Ureter (tissue), 1 donor: ENCODE results near the gene TMEM45B. TPM values are rescaled to one million over a fixed set of nuclear protein-coding genes. Genes with fewer than 3 reads are reported as not detected.
A peak's percentile ranks its signal among the peaks of the same experiment; 100 is the strongest.
"Not testable (repeated sequence)": the region's sequence is repeated elsewhere in the genome, so short reads cannot be mapped to it uniquely, and the experiment has no call there.

ENCODE experiments used
- DNase-seq: peaks from one replicate; pipeline ENCODE4 v3.0.0-alpha.2; 2020; ENCODE audit warnings: low spot score
- total RNA-seq: library from RNA; stranded (reverse); gene quantifications from one replicate; pipeline ENCODE4 v1.2.4, GENCODE V29; 2023
- donor health status: DM: yes; HTN: yes; CAD: no.

TMEM45B gene
- total RNA-seq, result 94.3 TPM

DNA sequence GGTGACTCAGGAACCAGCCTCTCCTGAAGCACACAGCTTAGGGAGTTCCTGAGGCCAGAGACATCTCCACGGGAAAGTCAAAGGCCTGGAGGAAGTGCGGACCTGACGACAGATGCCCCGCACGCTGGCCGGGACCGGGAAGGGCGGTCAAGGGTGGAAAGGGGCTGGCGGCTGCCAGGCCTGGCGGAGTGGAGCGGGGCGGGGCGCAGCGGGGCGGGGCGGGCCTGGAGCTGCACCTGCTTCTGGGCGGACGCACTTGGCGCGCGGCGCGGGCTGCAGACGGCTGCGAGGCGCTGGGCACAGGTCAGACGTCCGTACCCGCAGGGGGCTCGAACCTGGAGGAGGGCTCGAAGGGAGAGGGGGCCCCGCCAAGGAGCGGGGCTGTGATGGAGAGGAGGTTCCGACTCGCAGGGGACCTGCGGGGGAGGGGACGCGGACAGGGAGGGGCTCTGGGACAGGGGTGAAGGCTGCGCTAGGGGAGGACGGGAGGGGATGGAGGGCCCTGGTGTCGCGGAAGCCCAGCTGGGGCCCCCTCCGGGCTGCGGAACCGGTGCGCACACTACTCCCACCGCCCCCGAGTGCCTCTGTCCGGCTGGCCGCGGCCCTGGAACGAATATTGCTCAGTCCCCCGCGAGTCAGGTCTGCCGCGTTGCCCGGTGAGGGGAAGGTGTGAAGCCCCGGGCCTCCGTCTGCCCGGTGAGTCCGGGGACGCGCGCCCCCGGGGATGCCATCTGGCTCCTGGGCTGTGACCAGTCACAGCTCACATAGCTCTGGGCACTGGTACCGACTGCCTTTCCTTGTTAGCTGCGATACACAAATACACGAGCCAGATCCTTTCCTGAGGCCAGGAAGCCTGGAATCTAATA lies at the start of gene TMEM45B:
Gene TMEM45B, plus strand, starts transcription at position 253 of the 866 bp plus-strand sequence. CDS start 36,635 bp downstream, outside the sequence.
- peak; percentile 54 for DNase-seq

DNA sequence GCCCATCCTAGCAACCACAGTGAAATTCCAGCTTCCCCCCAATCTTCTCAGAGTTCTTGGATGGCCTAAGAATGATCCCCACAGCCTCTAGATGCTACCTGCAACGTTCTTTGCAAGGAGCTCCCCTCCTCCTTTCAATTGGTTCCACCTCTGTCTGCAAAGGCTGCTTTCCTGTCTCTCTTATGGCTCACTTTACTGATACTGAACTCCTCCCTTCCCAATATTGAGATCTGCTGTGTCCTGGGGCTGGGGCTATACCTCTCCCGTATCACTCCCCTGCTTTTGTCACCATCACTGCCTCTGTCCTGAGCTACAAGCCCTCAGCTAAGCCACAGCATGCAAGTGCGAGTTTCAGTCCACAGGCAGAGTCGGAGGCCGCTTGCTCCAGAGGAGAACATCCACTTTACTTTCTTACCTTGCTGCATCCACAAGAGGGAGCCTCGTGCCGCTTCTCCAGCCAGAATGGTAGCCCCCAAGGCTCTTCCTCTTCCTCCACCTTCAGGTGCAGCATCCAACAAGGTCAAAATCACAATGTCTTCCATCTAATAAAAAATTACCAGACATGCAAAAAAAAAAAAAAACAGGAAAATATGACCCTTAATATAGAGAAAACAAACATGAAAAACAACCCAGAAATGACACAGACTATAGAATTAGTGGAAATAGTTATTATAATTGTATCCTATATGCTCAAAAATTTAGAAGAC lies 48.6 kb upstream of the TMEM45B start:
- DNase-seq, result no peak

DNA sequence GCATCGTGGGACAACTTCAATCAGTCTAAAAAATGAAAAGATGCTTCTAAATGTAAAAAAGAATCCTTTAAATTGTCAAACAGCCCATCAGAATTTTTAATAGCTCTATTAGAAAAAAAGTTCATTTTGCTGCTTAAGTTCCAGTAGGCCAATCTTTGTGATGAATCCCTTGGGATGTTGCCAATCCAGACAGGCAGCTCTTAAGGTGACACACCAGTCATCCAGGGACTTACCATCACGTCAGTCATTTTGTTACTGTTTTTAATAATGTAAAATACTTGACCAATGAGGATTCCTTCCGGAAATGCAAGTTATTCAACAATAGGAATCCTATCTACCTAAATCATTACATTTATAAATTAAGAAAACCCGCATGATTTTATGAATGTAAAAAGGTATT lies 47.8 kb upstream of the TMEM45B start:
- DNase-seq, result no peak

DNA sequence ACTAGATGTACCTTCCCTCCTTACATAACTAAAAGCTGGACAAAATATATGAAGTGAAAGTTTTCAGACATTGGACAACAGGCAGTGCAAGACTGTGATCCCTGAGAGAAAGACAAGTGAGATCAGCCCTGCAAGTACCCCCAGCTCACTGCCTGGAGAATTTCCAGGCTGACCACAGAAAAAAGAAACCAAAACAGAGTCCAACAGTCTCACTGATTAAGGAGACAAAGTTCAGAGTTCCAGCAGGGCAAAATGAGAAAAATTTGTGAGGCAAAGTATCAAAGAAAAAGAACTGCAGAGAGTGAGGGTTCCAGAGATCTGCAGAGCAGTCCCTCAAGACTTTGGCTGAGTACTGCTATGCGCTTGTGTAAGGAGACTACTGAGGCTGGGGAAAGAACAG lies 47.3 kb upstream of the TMEM45B start:
- DNase-seq, result no peak

DNA sequence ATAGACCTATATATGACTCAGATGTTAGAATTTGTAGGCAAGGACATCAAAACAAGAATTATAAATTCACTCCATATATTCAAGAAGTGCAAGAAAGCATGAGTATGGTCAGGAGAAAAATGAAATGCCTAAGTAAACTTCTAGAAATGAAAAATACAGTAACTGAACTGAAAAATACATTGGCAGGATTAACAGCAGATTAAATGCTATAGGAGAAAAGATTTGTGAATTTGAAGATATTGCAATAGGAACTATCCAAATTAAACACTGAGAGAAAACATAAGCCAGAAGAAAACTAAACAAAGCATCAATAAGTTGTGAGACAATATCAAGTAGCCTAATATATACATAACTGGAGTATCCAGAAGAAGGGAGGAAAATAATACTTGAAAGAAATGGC lies 46.6 kb upstream of the TMEM45B start:
- DNase-seq, result no peak

DNA sequence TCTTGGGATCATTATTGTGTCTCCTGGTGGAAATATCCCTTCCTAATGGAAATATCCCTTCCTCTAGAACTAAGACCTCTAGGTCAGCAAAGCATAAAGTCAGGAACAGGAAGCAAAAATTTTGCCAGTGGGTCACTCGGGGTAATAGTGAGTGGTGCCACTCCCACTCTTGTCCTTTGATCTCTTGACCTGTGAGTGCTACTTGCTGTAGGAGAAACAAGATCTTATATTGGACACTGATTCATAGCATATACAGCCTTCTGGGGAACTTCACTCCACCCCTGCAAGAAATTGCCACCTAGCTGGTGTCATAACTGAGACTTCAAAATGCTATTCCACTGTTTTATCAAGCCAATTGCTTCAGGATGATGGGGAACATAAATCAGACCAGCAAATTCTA lies 44.7 kb upstream of the TMEM45B start:
- no peak for DNase-seq

DNA sequence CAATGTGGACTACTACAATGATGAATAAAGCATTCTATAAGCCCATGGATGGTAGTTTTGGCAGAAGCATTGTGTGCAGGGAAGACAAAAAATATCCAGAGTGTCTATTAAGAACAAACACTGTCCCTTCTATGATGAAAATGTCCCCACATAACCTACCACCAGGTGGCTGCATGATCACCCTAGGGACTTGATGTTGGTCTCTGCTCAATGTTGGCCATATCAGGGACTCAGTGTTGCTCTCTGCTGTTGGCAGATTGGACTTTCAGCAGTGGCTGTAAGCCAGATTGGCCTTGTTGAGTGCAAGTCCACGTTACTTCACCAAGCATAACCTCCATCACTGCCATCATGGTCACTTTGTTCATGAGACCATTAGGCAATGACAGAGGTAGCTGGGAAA lies 44.2 kb upstream of the TMEM45B start:
- not testable (repeated sequence) for DNase-seq

DNA sequence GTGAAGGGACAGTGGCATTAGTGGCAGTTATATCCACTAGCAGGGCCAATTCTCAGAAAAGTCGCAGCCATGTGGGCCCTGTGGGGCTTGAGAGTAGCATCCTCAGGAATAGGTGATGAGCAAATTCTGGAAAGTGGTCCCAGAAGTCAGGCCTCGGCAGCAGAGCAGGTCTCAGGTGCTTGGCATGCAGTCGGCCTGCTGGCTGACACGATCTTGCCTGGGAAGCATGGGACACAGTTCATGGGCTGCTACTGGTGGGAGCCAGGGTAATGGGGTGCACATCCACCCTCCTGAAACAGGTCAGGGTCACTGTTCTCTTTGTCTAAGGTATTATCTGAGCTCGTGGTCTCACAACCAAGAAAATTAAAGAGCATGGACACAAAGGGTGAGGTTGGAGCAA lies 36.8 kb upstream of the TMEM45B start:
- DNase-seq, result no peak

DNA sequence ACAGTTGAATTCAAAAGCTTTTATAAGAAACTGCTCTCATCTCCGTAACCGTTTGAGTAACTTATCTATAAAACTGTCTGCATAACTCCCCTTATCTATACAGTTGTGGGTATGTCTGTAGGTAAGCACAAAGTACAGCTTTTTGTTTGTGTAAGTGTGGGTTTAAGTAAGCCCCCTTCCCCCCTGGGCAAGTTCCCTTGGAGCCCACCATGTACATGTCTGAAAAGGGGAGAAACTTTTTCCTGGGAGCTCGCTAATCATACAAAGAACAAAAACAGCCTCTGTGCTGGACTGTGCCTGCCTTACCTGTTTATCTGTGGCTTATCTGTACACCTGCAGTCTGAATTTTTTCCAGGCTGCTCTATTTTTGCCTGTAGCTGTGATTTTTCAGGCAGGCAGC lies 36.3 kb upstream of the TMEM45B start:
- no peak for DNase-seq

DNA sequence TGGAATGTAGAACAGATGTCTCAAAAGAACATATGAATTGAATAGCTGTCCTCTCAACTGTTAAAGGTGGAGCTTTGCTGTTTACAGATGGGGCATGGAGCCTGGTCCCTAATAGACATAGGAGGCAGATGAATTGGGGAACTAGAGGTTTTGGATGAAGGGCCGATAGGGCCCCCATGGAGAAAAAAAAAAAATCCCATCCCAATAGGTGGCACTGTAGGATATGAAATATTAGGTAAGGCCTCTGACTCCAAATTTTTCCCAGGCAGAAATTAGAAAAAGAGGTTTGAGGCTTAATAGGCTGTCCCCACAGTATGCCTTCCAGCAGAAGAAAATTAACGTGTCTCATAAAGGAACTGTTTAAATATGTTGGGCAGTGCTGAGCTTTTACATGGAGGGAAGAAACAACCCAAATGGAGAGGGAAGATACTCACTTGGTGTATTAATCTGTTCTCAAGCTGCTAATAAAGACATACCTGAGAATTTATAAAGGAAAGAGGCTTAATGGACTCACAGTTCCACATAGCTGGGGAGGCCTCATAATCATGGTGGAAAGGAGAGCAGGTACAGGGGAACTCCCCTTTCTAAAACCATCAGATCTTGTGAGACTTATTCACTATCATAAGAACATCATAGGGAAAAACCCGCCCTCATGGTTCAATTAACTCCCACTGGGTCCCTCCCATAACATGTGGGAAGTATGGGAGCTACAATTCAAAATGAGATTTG lies 30.1 kb upstream of the TMEM45B start:
- DNase-seq, result no peak

DNA sequence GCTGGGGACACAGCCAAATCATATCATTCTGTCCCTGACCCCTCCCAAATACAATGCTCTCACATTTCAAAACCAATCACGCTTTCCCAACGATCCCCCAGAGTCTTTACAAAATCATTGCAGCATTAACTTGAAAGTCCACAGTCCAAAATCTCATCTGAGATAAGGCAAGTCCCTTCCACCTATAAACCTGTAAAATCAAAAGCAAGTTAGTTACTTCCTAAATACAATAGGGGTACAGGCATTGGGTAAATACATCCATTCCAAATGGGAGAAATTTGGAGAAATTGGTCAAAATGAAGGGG lies 29.6 kb upstream of the TMEM45B start:
- DNase-seq, result not testable (repeated sequence)

DNA sequence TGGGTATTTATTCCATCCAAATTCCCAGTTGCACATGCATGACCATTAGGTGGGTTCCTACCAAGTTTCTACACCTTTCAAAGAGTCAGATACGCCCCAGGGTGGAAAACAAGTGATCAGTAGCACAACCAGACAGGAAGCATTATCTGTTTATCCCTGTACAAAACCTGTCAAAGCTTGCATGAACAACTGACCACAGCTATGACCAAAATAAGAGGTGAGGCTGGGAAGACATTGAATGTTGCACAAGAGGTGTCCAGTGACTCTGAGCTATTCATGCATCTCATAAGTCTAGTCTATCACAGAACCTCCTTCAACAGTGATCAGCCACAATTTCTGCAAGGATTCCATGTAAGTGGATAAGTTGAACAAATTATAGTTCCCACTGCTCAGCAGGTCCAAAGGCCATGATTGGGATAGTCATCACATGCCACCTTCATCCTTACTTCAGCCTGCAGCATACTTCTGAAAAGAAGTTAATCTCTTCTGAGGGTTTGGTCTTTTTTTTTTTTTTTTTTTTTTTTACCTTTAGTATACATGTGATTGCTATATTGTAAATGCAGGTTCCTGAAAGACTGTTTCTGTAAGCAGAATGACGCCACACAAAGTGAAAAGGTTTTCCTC lies 28.0 kb upstream of the TMEM45B start:
- DNase-seq, result no peak

DNA sequence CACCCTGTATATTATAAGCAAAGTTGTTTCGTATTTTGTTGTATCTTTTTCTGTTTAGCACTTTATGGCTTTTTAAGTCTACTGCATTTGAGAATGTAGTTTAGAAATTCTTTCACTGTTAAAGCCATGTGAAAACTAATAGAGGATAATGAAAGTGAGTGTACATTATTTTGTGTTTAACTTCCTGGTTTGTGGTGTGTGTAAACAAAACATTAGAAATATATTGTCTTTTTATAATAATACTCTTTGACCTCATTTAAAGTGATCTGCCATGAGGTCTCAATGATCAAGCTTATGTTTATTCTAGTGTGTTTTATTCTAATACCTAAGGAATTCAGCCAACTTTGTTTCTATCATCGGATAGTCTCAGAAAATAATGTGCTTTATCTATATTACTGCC lies 27.4 kb upstream of the TMEM45B start:
- DNase-seq, result no peak

DNA sequence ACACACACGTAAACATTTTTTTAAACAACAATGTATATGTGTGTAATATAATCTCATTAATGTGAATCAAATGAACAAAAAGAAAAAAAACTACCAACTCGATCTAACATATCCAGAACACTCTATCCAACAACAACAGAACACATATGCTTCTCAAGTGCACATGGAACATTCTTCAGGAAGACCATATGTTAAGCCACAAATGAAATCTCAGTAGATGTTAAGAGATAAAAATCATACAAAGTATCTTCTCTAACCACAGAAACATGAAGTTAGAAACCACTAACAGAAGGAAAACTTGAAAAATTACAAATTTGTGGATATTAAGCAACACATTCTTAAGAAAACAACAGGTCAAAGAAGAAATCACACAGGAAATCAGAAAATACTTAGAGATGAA lies 25.5 kb upstream of the TMEM45B start:
- DNase-seq, result no peak

DNA sequence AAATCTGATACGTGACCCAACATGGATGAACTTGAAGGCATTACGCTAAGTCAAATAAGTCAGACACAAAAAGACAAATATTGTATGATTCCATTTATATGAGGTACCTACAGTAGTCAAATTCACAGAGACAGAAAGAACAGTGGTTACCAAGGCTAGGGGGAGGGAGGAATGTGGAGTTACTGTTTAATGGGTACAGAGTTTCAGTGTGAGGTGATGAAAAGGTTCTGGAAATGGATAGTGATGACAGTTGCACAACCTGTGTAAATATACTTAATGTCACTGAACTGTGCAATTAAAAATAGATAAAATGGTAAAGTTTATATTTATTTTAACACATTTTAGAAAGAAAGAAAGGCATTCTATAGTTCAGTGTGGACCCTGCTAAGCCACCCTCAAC lies 24.1 kb upstream of the TMEM45B start:
- no peak for DNase-seq

DNA sequence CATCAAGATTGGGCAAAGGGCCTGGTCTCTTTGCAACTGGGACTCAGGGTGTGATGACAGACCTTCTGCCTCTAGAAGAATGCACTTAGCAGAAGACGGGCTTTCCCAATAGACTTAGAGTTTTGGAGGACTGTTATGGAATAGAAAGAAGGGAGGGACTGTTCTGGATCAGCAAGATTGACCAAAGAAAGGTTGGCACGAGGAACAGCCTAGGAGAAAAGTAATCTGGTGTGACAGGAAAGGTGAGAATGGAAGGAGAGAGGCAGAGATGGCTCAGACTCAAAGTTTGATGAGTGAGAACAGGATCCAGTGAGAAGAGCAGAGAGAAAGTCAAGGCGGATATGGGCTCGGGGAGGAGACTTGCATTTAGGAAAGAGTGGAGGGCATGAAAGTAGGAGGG lies 23.0 kb upstream of the TMEM45B start:
- no peak for DNase-seq

DNA sequence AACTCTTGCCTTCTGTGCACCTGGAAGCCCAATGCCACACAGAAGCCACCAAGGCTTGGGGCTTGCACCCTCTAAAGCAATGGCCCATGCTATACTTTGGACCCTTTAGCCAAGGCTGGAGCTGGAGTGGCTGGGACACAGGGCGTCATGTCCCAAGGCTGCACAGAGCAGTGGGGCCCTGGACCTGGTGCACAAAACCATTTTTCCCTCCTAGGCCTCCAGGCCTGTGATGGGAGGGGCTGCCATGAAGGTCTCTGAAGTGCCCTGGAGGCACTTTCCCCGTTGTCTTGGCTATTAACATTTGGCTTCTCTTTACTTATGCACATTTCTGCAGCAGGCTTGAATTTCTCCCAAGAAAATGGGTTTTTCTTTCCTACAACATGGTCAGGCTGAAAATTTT lies 20.6 kb upstream of the TMEM45B start:
- no peak for DNase-seq

DNA sequence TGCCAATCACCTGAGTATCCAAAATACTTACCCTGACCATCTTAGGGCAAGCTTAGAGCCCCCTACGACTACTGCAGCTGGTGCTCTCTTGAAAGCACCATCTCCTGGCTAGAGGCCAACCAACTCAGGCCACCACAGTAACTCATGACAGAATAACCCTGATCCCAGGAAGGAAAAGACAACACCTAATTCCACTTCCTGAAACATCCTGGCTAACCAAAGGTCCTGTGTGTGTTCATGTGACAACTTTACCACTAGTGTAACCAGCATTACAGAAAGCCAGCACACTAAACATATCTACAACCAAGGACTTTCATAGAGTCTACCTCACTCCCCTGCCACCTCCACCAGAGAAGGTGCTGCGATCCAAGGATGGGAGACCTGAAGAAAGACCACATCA lies 17.4 kb upstream of the TMEM45B start:
- no peak for DNase-seq

DNA sequence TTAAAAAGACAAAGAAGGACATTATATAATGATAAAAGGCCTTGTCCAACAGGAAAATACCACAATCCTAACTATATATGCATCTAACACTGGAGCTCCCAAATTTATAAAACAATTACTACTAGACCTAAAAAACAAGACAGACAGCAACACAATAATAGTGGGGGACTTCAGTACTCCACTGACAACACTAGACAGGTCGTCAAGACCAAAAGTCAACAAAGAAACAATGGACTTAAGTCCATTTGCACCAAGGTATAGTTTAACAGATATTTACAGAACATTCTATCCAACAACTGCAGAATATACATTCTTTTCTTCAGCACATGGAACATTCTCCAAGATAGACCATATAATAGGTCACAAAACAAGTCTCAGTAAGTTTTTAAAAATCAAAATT lies 15.5 kb upstream of the TMEM45B start:
- not testable (repeated sequence) for DNase-seq

DNA sequence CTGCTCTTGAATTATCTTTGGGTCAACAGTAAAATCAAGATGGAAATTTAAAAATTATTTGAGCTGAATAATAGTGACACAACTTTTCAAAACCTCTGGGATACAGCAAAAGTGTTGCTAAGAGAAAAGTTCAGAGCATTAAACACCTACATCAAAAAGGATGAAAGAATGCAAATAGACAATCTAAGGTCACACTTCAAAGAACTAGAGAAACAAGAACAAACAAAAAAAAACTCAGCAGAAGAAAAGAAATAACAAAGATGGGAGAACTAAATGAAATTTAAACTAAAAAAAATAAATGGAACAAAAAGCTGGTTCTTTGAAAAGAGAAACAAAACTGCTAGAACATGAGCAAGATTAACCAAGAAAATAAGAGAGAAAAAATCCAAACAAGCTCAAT lies 15.0 kb upstream of the TMEM45B start:
- DNase-seq, result no peak

DNA sequence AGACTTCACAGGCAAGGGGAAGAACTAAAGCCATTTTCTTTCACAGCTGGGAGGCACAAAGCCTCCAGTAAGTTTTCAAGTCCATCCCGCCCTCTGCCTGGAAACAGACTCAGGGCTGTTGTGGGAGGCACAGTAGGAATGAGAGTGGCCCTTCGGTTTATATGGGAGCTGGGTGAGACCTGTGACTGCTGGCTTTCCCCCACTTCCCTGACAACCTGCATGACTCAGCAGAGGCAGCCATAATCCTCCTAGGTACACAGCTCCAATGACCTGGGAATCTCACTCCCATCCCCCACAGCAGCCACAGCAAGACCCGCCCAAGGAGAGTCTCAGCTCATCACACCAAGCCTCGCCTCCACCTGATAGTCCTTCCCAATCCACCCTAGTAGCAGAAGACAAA lies 12.1 kb upstream of the TMEM45B start:
- no peak for DNase-seq

DNA sequence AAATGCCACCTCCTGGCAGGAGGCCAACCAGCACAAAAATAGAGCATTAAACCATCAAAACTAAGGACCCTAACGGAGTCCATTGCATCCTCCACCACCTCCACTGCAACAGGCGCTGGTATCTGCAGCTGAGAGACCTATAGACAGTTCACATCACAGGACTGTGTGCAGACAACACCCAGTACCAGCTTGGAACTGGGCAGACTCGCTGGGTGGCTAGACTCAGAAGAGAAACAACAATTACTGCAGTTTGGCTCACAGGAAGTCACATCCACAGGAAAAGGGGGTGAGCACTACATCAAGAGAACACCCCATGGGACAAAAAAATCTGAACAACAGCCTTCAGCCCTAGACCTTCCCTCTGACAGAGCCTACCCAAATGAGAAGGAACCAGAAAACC lies 11.6 kb upstream of the TMEM45B start:
- DNase-seq, result no peak
